Measurements from ENCODE around the gene SH3GL1. TPM values are rescaled to one million over a fixed set of nuclear protein-coding genes. Genes with fewer than 3 reads are reported as not detected.

SH3GL1 gene
- total RNA-seq, 1 experiment from 2014 or later: 59.8 TPM

- peaks cover 53% of the 10 kb centered on the region for H3K79me2 ChIP-seq (ENCODE audit: low read length)
- ATAC-seq: peak; percentile 29
- no peaks in the 10 kb centered on the region for H3K27me3 ChIP-seq (ENCODE audit: low read length)
- ChIA-PET POLR2A (ENCODE audit: unreplicated experiment) (interaction anchor here (0.6 kb wide), 1 partner anchor 1875 kb away, joined by 6 read pairs; no protein-coding TSS in a partner anchor), CTCF (interaction anchor here (0.5 to 1.2 kb wide), 3 partner anchors 23 to 395 kb away, joined by 3 to 16 read pairs (median 5); partner anchors contain the start of gene SH3GL1)
- peak overlapping the region; percentile 85 for H3K4me2 ChIP-seq (ENCODE audit: low read length)
- BruUV-seq (replicated peaks): TSS peak; percentile 50
- peak overlapping the region; percentile 88 for H3K9ac ChIP-seq (ENCODE audit: low read length)
- DNase-seq: peak; percentile 84
- H3F3A ChIP-seq (ENCODE audit: low read length, unreplicated experiment): peaks cover 7% of the 10 kb centered on the region
- peaks cover 73% of the 10 kb centered on the region for H3K4me1 ChIP-seq (ENCODE audit: insufficient read depth, low read length)
- TF ChIP-seq EZH2phosphoT487 (IDR thresholded peaks at IDR 0.05; ENCODE audit: borderline replicate concordance, low read length): peak; percentile 35; the same call in 1 of the 2 replicates
- TF ChIP-seq, protein P1, sequence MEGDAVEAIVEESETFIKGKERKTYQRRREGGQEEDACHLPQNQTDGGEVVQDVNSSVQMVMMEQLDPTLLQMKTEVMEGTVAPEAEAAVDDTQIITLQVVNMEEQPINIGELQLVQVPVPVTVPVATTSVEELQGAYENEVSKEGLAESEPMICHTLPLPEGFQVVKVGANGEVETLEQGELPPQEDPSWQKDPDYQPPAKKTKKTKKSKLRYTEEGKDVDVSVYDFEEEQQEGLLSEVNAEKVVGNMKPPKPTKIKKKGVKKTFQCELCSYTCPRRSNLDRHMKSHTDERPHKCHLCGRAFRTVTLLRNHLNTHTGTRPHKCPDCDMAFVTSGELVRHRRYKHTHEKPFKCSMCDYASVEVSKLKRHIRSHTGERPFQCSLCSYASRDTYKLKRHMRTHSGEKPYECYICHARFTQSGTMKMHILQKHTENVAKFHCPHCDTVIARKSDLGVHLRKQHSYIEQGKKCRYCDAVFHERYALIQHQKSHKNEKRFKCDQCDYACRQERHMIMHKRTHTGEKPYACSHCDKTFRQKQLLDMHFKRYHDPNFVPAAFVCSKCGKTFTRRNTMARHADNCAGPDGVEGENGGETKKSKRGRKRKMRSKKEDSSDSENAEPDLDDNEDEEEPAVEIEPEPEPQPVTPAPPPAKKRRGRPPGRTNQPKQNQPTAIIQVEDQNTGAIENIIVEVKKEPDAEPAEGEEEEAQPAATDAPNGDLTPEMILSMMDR (conservative IDR thresholded peaks at IDR 0.05; ENCODE audit: low read depth, low read length): no peak
- H3K9me3 ChIP-seq (ENCODE audit: low read length): no peaks in the 10 kb centered on the region
- no peak overlapping the region for H2AFZ ChIP-seq (ENCODE audit: low read length)
- intact Hi-C loops (cut with micrococcal nuclease): no loop called here
- H3K4me3 ChIP-seq (ENCODE audit: low read length): peak overlapping the region; percentile 44; the same call in 1 of the 2 replicates
- H3K9me2 ChIP-seq (replicated peaks; ENCODE audit: low read length): no peaks in the 10 kb centered on the region
- peak overlapping the region; percentile 99 for H3K27ac ChIP-seq (ENCODE audit: low read length)
- H4K20me1 ChIP-seq (ENCODE audit: low read length): no peaks in the 10 kb centered on the region
- no peaks in the 10 kb centered on the region for H3K36me3 ChIP-seq (ENCODE audit: low read depth, low read length)
These were observed 23.2 kb downstream of the SH3GL1 start for GRCh38 chr19:4376991-4377781.

DNA sequence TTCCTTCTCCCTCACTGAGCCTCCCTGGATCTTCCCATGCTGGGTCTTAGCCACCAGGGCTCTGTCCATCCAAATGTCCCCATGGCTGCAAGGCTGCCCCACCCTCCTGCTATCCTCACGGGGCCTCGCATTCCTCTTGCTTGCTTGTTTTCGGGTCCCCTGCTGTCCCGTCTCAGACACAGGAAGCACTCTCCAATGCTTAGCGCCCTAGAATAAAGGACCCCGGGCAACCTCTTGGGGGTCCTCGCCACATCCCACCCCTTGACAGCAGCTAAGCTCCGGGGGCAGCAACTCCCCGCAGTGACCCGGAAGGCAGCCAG, 23.7 kb downstream of the SH3GL1 start:
- ATAC-seq: no peak
- H3K9me3 ChIP-seq (ENCODE audit: low read length): no peaks in the 10 kb centered on the region
- peak overlapping the region; percentile 99 for H3K27ac ChIP-seq (ENCODE audit: low read length)
- peaks cover 7% of the 10 kb centered on the region for H3F3A ChIP-seq (ENCODE audit: low read length, unreplicated experiment)
- no TSS peak for BruUV-seq (replicated peaks)
- H2AFZ ChIP-seq (ENCODE audit: low read length): no peak overlapping the region
- H4K20me1 ChIP-seq (ENCODE audit: low read length): no peaks in the 10 kb centered on the region
- H3K9me2 ChIP-seq (replicated peaks; ENCODE audit: low read length): no peaks in the 10 kb centered on the region
- H3K27me3 ChIP-seq (ENCODE audit: low read length): no peaks in the 10 kb centered on the region
- peaks cover 73% of the 10 kb centered on the region for H3K4me1 ChIP-seq (ENCODE audit: insufficient read depth, low read length)
- peak overlapping the region; percentile 88 for H3K9ac ChIP-seq (ENCODE audit: low read length)
- no peak for DNase-seq
- peak overlapping the region; percentile 85 for H3K4me2 ChIP-seq (ENCODE audit: low read length)
- H3K36me3 ChIP-seq (ENCODE audit: low read depth, low read length): no peaks in the 10 kb centered on the region
- TF ChIP-seq, protein P1 (conservative IDR thresholded peaks at IDR 0.05; ENCODE audit: low read depth, low read length): no peak
- no peak for TF ChIP-seq EZH2phosphoT487 (IDR thresholded peaks at IDR 0.05; ENCODE audit: borderline replicate concordance, low read length)
- TF ChIP-seq EZH2 (IDR thresholded peaks at IDR 0.05; ENCODE audit: low read length, unreplicated experiment): no peak
- CTCF ChIA-PET: interaction anchor here (0.5 to 1.2 kb wide), 2 partner anchors 23 to 277 kb away, joined by 5 to 16 read pairs; partner anchors contain the start of gene SH3GL1
- peak overlapping the region; percentile 44; the same call in 1 of the 2 replicates for H3K4me3 ChIP-seq (ENCODE audit: low read length)
- H3K79me2 ChIP-seq (ENCODE audit: low read length): peaks cover 58% of the 10 kb centered on the region
- POLR2A ChIA-PET (ENCODE audit: unreplicated experiment): no interaction called here
- intact Hi-C loops (cut with micrococcal nuclease): no loop called here
